Measurements from ENCODE around the gene WFDC5. TPM values are rescaled to one million over a fixed set of nuclear protein-coding genes. Genes with fewer than 3 reads are reported as not detected.

The WFDC5 gene
- total RNA-seq, 4 donors from 2014 or later = 340 to 533 (median 389) TPM

GRCh38 chr20:45138561-45139300 lies 23.8 kb upstream of the WFDC5 start:
- 26 to 33% methylated on average over 20 of the region's 20 CpGs for WGBS, 2 donors
- intact Hi-C loops (cut with DNase I; ENCODE audit: low total_unique reads) = no loop called here
- TF ChIP-seq, protein P1, sequence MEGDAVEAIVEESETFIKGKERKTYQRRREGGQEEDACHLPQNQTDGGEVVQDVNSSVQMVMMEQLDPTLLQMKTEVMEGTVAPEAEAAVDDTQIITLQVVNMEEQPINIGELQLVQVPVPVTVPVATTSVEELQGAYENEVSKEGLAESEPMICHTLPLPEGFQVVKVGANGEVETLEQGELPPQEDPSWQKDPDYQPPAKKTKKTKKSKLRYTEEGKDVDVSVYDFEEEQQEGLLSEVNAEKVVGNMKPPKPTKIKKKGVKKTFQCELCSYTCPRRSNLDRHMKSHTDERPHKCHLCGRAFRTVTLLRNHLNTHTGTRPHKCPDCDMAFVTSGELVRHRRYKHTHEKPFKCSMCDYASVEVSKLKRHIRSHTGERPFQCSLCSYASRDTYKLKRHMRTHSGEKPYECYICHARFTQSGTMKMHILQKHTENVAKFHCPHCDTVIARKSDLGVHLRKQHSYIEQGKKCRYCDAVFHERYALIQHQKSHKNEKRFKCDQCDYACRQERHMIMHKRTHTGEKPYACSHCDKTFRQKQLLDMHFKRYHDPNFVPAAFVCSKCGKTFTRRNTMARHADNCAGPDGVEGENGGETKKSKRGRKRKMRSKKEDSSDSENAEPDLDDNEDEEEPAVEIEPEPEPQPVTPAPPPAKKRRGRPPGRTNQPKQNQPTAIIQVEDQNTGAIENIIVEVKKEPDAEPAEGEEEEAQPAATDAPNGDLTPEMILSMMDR (IDR thresholded peaks at IDR 0.05) = peak in 1 of 3 donors; percentile 26
- no peak for TF ChIP-seq POLR2A (IDR thresholded peaks at IDR 0.05)
- peak in 1 of 2 donors; percentile 91 for DNase-seq (ENCODE audit: low spot score in 2 of 2)
- H3K4me3 ChIP-seq (ENCODE audit: low read depth, poor library complexity, severe bottlenecking) = no peak overlapping the region

DNA sequence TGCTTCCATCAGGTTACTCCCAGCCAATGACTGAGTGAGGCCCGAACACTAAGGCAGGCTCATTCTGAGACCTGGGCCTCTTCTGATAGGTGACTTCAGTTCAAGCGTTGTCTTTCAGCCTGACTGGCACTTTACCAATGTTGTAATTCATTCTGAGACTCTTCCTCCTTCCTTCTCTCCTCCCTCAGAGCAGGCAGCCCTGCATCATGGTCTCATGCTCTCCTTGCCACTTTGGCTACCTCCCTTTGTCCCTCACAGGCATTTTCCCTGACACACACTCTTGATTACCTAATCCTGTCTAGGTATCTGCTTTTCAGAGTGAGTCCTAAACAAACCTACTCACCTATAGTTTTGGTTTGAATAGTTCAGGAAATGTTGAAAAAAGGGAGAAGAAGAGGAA lies 21.9 kb upstream of the WFDC5 start:
- no peak for DNase-seq (ENCODE audit: low spot score in 2 of 2)
- no peak overlapping the region for H3K4me3 ChIP-seq (ENCODE audit: low read depth, poor library complexity, severe bottlenecking)
- intact Hi-C loops (cut with DNase I; ENCODE audit: low total_unique reads) = no loop called here
- TF ChIP-seq, protein P1 (IDR thresholded peaks at IDR 0.05) = no peak
- TF ChIP-seq POLR2A (IDR thresholded peaks at IDR 0.05) = no peak
- 58 to 72% methylated on average over 2 of the region's 2 CpGs for WGBS, 2 donors

GRCh38 chr20:45128099-45128498 lies 13.1 kb upstream of the WFDC5 start:
- TF ChIP-seq POLR2A (IDR thresholded peaks at IDR 0.05) = no peak
- TF ChIP-seq, protein P1 (IDR thresholded peaks at IDR 0.05) = no peak
- 49 to 55% methylated on average over 2 of the region's 2 CpGs for WGBS, 2 donors
- intact Hi-C loops (cut with DNase I; ENCODE audit: low total_unique reads) = no loop called here
- H3K4me3 ChIP-seq (ENCODE audit: low read depth, poor library complexity, severe bottlenecking) = no peak overlapping the region
- DNase-seq (ENCODE audit: low spot score in 2 of 2) = no peak

DNA sequence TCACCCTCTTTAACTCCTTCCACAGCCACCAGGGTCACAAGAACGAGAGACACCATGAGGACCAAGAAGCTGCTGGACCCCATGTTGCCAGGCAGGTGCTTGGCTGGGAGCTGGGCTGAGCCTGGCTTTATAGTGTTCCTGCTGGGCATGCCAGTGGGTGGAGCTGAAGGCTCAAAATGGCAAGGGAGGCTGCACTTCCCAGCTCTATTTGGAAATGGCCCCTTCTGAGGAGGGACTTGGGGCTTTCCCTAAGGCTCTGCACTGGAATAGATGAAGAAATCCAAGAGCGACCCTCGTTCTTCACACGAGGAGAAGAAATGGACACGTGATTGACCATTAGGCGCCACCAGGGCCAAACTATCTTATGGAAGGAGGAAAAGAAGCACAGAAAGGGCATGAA lies 9.4 kb upstream of the WFDC5 start, which contains the start of gene WFDC12:
WFDC12 (minus strand) TSS at position 101 of the 400 bp plus-strand sequence; CDS start at position 83, 18 bp downstream.
- no peak for DNase-seq (ENCODE audit: low spot score in 2 of 2)
- 81 to 90% methylated on average over 6 of the region's 6 CpGs for WGBS, 2 donors
- TF ChIP-seq POLR2A (IDR thresholded peaks at IDR 0.05) = no peak
- TF ChIP-seq, protein P1 (IDR thresholded peaks at IDR 0.05) = no peak
- no peak within 1 kb of the TSS for H3K4me3 ChIP-seq (ENCODE audit: low read depth, poor library complexity, severe bottlenecking)
- intact Hi-C loops (cut with DNase I; ENCODE audit: low total_unique reads) = no loop called here

- no peak for DNase-seq (ENCODE audit: low spot score in 2 of 2)
- TF ChIP-seq, protein P1 (IDR thresholded peaks at IDR 0.05) = no peak
- TF ChIP-seq POLR2A (IDR thresholded peaks at IDR 0.05) = no peak
- intact Hi-C loops (cut with DNase I; ENCODE audit: low total_unique reads) = no loop called here
- no peak overlapping the region for H3K4me3 ChIP-seq (ENCODE audit: low read depth, poor library complexity, severe bottlenecking)
- WGBS, 2 donors = 85 to 88% methylated on average over 2 of the region's 2 CpGs
Observed at GRCh38 chr20:45121388-45121787, 6.4 kb upstream of the WFDC5 start.

Data from lower leg skin (tissue), 4 donors.